ENCODE measurements around the gene JHY.
"Not testable (repeated sequence)": the region's sequence is repeated elsewhere in the genome, so short reads cannot be mapped to it uniquely, and the experiment has no call there.

The JHY gene

DNA sequence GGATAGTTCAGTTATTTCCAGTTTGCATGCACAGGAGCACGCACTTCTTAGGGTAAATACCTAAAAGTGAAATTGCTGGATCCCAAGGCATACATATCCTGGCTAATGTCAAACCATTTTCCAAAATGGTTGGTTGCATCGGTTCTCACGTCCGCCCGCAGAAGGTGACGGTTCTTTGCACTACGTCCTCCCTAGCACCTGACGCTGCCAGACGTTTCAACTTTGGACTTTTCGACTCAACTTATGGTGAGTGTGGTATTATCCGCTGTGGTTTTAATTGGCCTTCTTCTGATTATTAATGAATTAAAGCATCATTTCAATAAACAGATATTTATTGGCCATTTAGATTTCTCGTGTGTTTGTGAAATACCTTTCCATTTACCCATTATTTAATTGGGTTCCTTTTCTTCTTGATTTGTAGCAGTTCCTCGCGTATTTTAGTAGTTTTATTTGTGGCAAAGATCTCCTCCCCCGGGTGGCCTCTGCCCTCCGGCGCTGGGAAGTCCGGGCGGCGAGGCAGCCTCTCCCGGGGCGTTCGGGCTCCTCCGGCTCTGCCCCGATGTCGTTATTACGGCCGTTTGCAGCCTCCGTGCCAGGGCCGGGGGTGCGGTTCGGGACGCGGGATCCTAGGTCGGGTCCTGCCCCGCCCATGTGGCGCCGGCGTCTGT is at the start of gene JHY:
Gene JHY, plus strand, starts transcription at position 571 of the 668 bp plus-strand sequence. CDS start 3,091 bp downstream, outside the sequence.
- peak; percentile 57 for DNase-seq

- no peak for DNase-seq
These were observed 48.6 kb upstream of the JHY start for GRCh38 chr11:122833846-122834464.

- no peak for DNase-seq
These were observed 45.6 kb upstream of the JHY start for GRCh38 chr11:122836916-122837315.

DNA sequence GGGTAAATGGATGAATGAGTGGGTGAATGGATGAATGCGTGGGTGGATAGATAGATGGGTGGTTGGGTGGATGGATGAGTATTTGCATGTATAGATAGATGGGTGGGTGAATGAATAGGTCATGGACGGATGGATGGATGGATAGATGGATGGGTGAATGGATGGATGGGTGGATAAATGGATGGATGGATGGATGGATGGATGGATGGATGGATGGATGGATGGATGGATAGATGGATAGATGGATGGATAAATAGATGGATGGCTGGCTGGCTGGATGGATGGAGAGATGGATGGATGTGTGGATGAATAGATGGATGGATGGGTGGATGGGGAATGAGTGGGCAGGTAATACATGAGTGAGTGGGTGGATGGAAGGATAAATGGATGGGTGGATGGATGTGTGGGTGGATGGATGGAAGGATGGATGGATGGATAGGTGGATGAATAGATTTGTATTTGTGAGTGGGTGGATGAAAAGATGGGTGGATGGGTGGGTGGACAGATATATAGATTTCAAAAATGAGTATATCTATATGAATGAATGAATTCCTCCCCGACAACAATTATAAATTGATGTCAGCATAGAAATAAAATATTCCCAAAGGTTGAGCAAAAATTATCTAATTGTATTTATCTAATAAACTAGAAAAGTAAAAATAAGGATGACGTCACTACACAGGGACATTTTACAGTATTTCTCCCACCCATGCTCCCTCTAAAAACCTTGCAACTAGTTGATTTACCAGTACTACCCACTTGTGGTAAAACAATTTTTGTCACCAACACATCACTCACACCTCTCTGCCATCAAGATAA is 44.8 kb upstream of the JHY start:
- no peak for DNase-seq

GRCh38 chr11:122843281-122844141 is 39.0 kb upstream of the JHY start:
- no peak for DNase-seq

- no peak for DNase-seq
These were observed 35.1 kb upstream of the JHY start for GRCh38 chr11:122847466-122847865.

DNA sequence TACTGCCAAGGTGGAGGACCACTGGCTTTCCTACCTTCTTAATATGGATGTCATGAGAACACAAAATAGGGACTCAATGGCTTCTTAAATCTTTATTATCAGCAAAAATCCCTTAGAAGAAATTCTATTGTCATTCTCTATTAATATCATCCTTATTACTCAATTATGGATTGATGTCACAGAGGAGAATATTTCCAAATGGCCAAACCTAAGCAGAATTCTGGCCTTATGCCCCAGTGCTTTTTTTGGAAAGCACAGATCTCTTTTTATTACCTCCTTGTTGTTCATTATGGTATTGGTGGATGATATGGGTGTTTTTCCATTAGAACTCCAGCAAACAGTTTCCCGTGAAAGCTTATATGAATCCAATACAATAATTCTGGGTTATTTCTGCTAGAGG is 34.4 kb upstream of the JHY start:
- no peak for DNase-seq

DNA sequence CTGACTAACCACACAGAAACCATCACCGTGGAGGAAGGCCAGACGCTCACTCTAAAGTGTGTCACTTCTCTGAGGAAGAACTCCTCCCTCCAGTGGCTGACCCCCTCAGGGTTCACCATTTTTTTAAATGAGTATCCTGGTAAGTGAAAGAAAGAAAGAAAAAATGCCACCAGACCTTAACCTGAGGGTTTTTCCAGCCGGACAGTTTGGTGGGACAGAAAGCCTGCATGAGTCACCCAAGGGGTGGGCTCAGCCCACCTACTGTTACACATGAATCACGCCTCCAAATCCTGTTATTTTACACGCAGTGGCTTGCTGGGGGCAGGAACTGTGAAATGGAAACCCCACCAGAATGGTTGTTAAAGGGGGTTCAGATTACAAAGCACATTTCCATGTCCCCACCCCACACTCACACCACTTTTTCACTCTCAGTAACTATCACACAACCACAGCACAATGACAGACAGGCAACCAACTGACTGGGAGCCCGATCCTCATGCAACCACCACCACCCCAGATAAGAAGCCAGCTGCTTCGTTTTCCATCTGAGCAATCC is 32.4 kb upstream of the JHY start:
- DNase-seq, result no peak

- DNase-seq, result no peak
These were observed 31.1 kb upstream of the JHY start for GRCh38 chr11:122851366-122851966.

DNA sequence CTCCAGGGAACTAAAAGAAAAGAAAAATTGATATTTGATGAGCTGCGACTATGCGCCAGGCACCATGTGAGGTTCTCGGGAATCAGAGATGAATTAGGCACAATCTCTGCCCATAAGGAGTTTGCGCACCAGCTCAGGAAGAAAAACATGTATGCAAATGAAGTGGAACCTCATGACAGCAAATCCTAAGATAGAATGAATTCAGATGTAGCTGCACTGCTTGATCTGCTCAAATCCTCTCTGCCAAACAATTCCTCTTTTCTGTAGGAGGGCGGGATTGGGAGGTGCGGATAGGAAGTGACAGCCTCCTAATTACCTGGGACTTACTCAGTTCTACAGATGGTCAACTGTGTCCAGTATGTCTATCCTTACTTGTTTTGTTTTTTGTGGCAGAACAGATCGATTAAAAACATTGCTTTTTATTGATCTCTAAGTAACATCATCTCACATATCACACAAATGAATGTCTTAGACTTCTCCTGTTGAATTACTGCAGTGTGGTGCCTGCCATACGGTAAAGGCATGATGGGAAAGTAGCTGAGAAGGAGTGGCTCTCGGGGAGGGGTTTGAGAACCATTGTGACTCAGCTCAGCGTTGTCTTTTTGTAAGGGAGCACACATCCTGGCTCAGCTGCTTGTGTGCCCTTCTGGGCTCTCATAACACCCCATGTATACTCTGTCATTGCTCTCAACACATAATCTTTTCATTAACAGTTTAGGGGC is 30.3 kb upstream of the JHY start:
- DNase-seq, result no peak

GRCh38 chr11:122852796-122853160 is 29.8 kb upstream of the JHY start:
- no peak for DNase-seq

- DNase-seq, result no peak
These were observed 29.3 kb upstream of the JHY start for GRCh38 chr11:122853261-122853660.

DNA sequence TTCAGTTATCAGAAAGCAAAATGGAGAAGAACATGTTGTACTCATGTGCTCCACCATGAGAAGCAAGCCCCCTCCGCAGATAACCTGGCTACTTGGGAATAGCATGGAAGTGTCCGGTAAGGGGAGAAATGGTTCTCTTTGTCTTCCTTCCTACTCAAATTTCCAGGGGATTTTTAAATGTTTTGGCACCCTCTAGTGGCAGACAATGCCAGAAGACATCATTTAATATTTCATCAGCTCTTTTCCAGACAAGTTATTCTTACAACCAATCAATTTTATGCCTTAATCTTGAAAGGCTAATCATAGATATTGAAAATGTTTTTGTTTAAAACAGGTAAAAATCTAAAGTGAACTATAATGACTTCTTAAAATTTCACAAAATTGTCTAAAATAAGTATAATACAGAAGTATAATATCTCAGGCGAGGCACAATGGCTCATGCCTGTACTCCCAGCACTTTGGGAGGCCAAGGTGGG is 28.6 kb upstream of the JHY start:
- peak; percentile 58 for DNase-seq

DNA sequence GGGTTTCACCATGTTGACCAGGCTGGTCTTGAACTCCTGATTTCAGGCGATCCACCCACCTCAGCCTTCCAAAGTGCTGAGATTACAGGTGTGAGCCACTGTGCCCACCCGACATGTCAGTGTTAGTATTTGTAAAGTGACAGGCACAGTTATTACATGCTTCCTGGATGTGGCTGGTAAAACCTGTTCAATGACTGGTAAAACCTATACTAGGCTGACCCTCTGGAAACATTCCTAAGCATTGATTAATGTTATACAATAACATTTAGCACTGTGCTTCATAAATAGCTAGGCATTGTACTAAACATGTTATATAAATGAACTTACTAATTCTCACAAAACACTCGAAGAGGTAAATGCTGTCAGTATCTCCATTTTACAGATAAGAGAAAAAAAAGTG is 20.9 kb upstream of the JHY start:
- DNase-seq, result no peak

GRCh38 chr11:122862091-122862490 is 20.5 kb upstream of the JHY start:
- DNase-seq, result no peak

GRCh38 chr11:122863154-122863553 is 19.4 kb upstream of the JHY start:
- not testable (repeated sequence) for DNase-seq

DNA sequence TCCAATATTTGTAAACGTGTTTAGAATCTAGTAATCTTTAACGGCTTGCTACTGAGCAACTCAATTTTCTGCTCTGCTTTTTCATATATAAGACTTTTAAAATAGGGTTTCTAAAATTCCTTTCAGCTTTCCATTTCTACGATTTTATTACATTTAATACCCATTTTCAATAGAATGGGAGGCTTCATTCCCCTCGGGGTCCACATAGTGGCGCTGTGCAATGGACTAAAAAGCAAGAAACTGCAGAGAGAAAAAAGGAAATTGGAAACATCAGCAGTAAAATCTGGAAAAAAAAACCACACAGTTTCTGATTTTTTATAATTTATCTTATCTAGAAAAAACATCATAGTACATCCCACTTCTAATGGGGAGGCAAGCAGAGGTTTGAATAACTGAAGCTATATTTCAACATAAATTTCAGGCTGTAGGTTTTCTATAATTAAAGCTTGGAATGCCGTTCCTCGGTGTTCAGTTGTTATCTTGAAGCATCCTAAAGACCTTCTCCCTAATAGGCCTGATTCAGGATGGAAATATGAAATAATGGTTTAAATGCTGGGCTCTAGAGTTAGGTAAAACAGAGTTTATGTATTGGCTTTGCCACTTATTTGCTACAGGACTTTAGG is 18.7 kb upstream of the JHY start:
- peak; percentile 45 for DNase-seq

DNA sequence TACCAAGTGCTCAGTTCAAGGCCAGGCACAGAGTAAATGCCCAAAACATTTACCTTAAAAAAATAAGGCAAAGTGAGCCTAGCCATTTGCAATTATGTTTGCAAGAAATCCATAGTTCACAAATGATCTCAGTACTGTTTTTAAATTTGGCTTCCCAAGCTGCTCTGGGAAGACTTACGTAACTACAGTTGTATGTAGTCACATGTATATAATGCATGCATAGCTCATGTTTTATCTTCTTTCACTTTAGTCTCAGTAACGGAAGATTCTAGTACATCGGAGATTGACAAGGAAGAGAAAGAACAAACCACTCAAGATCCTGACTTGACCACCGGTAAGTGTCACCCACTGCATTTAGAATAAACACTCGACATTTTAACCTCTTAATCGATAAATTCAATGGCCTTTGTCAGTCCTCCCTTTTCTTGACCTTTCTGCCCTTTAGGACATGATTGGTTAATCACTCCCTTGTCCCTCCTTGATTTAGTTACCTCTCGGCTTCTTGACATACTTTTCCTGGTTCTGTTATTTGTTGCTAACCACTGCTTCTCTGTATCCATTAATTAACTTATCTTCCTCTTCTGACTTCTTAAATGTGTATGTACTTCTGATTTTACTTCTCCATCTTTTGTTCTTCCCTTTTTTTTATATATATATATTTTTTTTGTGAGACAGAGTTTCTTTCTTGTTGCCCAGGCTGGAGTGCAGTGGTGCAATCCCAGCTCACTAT is 18.0 kb upstream of the JHY start:
- no peak for DNase-seq

DNA sequence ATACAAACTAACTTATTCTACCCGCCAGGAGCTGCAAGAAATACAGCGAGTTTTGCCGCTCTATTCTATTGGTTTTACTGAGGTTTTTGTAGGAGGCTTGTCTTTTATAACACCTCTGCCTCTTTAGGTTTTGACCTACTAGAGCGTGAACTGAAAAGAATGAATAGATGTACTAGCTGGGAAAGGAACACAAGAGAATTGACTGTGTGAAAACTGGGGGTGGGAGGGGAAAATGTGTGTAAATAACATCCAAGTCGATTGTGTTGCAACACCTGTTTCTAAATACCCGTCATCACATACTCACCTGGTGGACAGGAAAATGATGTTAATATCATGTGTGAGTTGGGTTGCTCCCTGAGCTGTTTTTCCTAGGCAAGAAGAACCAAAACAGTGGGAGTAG is 12.9 kb upstream of the JHY start:
- peak; percentile 70 for DNase-seq

DNA sequence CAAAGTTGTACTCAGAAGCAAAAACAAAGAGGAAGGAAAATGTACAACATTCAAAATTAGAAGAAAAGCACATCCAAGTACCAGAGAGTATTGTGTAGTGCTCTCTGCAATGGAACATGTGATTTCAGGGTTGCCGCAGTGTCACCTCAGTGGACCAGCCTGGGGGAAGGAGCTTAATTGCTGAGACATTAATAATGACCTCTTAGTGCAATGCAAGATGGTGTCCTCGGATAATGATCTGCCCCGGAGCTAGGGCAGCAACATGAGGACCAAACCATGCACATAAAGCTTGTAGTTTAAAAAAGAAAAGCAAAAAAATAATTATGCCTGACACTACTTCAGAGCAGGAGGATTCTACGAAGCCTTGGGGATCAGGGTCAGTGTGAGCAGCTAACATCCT is 11.3 kb upstream of the JHY start:
- no peak for DNase-seq

Data from NCI-H774 (cell line).